Lower lobe of right lung (tissue), 2 donors: ENCODE measurements around the gene DYRK1A. TPM values are rescaled to one million over a fixed set of nuclear protein-coding genes. Genes with fewer than 3 reads are reported as not detected.

Experiments
- ATAC-seq, 2 donors: fragments of 200-7000 bp; cut with Tn5 transposase; one replicate each; pipeline ENCODE4 v1.9.1; 2020 to 2022; ENCODE audit warnings: mild to moderate bottlenecking in 2 of 2, moderate library complexity in 2 of 2
- DNase-seq: peaks from one replicate; pipeline ENCODE4 v3.0.0-alpha.2; 2020
- H3K27ac ChIP-seq: fragments of 200-600 bp; one replicate; pipeline ENCODE4 v1.8.0; 2022
- H3K27me3 ChIP-seq: fragments of 200-600 bp; one replicate; pipeline ENCODE4 v1.8.0; 2022; ENCODE audit warnings: low read depth
- H3K36me3 ChIP-seq: fragments of 200-600 bp; one replicate; pipeline ENCODE4 v1.8.0; 2022; ENCODE audit warnings: mild to moderate bottlenecking
- H3K4me1 ChIP-seq: fragments of 200-600 bp; one replicate; pipeline ENCODE4 v1.8.0; 2022
- H3K4me3 ChIP-seq: fragments of 200-600 bp; one replicate; pipeline ENCODE4 v1.8.0; 2022; ENCODE audit warnings: mild to moderate bottlenecking
- H3K9me3 ChIP-seq: fragments of 200-600 bp; one replicate; pipeline ENCODE4 v1.8.0; 2022
- intact Hi-C: fragments of 100-400 bp; cut with DNase I; formaldehyde crosslinking; loops from one replicate; pipeline ENCODE4 v1.11.0; 2022
- total RNA-seq: library from RNA; stranded (reverse); fragmentation: NEBNext Ultra II Directional; extraction: Animal tissue kit (Norgen Biotek cat#: 25700); gene quantifications from one replicate; pipeline ENCODE4 v1.2.1, GENCODE V29; 2021
- TF ChIP-seq, protein P1 (sequence below): fragments of 200-600 bp; IDR thresholded peaks from one replicate; pipeline ENCODE4 v1.8.0; 2022; ENCODE audit warnings: antibody characterized with exemption, mild to moderate bottlenecking
- donor health status: DM: no; HTN: yes; CAD: no; lungs with severe emphysema.

The DYRK1A gene
- total RNA-seq, 1 donor from 2014 or later = 67.7 TPM

DNA sequence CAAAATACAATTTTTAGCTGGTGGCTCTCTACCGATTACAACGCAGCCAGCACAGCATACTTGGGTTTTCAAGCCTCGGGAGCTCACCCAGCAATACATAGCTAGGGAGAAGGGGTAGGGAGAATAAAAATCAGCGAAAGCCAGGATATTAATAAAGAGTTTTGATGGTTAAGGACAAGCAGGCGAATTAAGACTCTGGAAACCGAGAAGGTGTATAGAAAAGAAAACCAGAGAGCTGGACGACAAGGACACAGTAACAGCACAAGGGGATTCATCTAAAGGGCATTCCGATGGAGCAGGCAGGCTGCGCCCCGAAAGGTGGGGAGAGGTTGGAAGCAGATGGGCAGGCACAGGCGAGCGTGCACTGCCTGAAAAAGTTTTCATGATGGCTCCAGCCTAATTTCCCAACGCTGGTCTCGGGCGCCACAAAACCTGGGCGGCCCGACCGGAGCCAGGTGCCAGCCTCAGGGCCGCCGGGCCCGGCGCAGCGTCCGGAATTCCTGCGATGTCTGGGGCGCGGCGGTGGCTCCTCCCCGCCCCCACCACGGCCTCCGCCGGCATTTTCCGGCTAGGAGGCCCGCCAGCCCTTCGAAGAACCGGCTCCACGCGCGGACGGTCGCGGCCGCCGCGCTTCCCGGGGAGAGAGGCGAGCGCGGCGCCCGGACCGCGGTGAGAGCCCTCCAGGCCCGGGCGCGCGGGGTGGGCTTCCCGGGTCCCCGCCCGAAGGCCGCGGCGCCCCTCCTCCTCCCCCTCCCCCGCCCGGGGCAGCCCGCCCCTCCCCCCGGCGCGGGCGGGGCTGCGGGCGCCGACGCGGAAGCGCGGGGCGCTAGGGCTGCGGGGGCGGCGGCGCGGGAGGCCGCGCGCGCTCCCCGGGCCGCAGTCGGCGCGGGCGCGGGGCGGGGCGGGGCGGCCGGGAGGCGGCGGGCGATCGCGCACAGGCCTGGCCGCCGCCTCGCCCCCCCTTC is 774 bp upstream of the DYRK1A start:
- peak; percentile 84 for DNase-seq
- Histone ChIP-seq H3K4me1 (peaks cover 36% of the 10 kb centered on the region), H3K9me3 (no peaks in the 10 kb centered on the region), H3K4me3 (peak overlapping the region; percentile 88), H3K27me3 (no peaks in the 10 kb centered on the region), H3K27ac (peak overlapping the region; percentile 99), H3K36me3 (no peaks in the 10 kb centered on the region)
- TF ChIP-seq, protein P1, sequence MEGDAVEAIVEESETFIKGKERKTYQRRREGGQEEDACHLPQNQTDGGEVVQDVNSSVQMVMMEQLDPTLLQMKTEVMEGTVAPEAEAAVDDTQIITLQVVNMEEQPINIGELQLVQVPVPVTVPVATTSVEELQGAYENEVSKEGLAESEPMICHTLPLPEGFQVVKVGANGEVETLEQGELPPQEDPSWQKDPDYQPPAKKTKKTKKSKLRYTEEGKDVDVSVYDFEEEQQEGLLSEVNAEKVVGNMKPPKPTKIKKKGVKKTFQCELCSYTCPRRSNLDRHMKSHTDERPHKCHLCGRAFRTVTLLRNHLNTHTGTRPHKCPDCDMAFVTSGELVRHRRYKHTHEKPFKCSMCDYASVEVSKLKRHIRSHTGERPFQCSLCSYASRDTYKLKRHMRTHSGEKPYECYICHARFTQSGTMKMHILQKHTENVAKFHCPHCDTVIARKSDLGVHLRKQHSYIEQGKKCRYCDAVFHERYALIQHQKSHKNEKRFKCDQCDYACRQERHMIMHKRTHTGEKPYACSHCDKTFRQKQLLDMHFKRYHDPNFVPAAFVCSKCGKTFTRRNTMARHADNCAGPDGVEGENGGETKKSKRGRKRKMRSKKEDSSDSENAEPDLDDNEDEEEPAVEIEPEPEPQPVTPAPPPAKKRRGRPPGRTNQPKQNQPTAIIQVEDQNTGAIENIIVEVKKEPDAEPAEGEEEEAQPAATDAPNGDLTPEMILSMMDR = no peak
- ATAC-seq = peak; percentile 62 to 64
- intact Hi-C loops = no loop called here

DNA sequence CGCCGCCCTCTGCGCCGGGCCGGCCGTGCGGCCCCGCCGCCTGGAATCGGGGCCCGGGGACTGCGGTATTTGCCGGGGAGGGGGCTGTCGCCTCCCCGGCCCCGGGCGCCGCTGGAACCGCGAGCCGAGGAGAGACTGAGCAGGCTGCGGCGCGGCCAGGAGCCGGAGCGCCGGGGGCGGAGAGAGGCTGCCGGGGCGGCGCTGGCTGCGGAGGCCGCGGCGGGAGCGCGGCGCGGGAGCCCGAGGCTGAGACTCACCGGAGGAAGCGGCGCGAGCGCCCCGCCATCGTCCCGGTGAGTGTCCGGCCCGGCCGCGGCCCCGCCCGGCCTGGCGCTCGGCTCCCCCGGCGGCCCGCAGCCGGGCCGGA is 746 bp downstream of the DYRK1A start:
- TF ChIP-seq, protein P1 = no peak

GRCh38 chr21:37367703-37368540 is 1.3 kb downstream of the DYRK1A start:
- peaks cover 55% of the 10 kb centered on the region for H3K4me1 ChIP-seq
- intact Hi-C loops = no loop called here
- peak in 1 of 2 donors; percentile 9 for ATAC-seq

More for the DNA sequence above, 746 bp downstream of the DYRK1A start:
- Histone ChIP-seq H3K9me3 (no peaks in the 10 kb centered on the region), H3K27ac (peak overlapping the region; percentile 99), H3K36me3 (no peaks in the 10 kb centered on the region), H3K27me3 (no peaks in the 10 kb centered on the region), H3K4me1 (peaks cover 49% of the 10 kb centered on the region), H3K4me3 (peak overlapping the region; percentile 88)
- DNase-seq = no peak
- intact Hi-C loops = no loop called here
- ATAC-seq = no peak

GRCh38 chr21:37368541-37369279 is 2.1 kb downstream of the DYRK1A start:
- H3K36me3 ChIP-seq = no peaks in the 10 kb centered on the region
- DNase-seq (no peak), ATAC-seq (no peak)
- no peaks in the 10 kb centered on the region for H3K27me3 ChIP-seq
- no peaks in the 10 kb centered on the region for H3K9me3 ChIP-seq
- peaks cover 63% of the 10 kb centered on the region for H3K4me1 ChIP-seq
- intact Hi-C loops = no loop called here
- TF ChIP-seq, protein P1 = no peak
- H3K27ac ChIP-seq = peak overlapping the region; percentile 99
- peak overlapping the region; percentile 88 for H3K4me3 ChIP-seq

More at GRCh38 chr21:37367703-37368540, 1.3 kb downstream of the DYRK1A start:
- DNase-seq = peak; percentile 67
- no peaks in the 10 kb centered on the region for H3K9me3 ChIP-seq
- TF ChIP-seq, protein P1 = no peak
- H3K36me3 ChIP-seq = no peaks in the 10 kb centered on the region
- no peaks in the 10 kb centered on the region for H3K27me3 ChIP-seq
- peak overlapping the region; percentile 99 for H3K27ac ChIP-seq
- peak overlapping the region; percentile 88 for H3K4me3 ChIP-seq

- ATAC-seq = no peak
- H3K4me1 ChIP-seq = peaks cover 69% of the 10 kb centered on the region
- TF ChIP-seq, protein P1 = no peak
- no peaks in the 10 kb centered on the region for H3K9me3 ChIP-seq
- peak overlapping the region; percentile 88 for H3K4me3 ChIP-seq
- DNase-seq = no peak
- no peak overlapping the region for H3K27ac ChIP-seq
- no peaks in the 10 kb centered on the region for H3K36me3 ChIP-seq
- intact Hi-C loops = no loop called here
- no peaks in the 10 kb centered on the region for H3K27me3 ChIP-seq
Observed at GRCh38 chr21:37369307-37369854, 2.8 kb downstream of the DYRK1A start.
